Activated naive CD4-positive, alpha-beta T cell treated with anti-CD3 and anti-CD28 coated beads for 36 hours (primary cell): ENCODE data around the gene XPNPEP2. TPM values are rescaled to one million over a fixed set of nuclear protein-coding genes. Genes with fewer than 3 reads are reported as not detected.

Experiments
- CTCF ChIA-PET: fragments of 350-600 bp; sonication (Branson Sonifier 250); formaldehyde crosslinking; loops from one replicate; lab custom pipeline; 2021; ENCODE audit warnings: antibody characterized with exemption; lab: Charles Lee
- DNase-seq: peaks from one replicate; pipeline ENCODE4 v3.0.0-alpha.2; 2020
- H3K27ac Mint-ChIP-seq: one replicate; pipeline ENCODE4 v1.8.0; 2021; ENCODE audit warnings: mild to moderate bottlenecking, mixed read lengths
- H3K27me3 Mint-ChIP-seq: one replicate; pipeline ENCODE4 v1.8.0; 2021; ENCODE audit warnings: low read depth, mixed read lengths
- H3K36me3 Mint-ChIP-seq: one replicate; pipeline ENCODE4 v1.8.0; 2021; ENCODE audit warnings: low read depth, mixed read lengths
- H3K4me1 Mint-ChIP-seq: one replicate; pipeline ENCODE4 v1.8.0; 2021; ENCODE audit warnings: low read depth, mixed read lengths
- H3K4me3 Mint-ChIP-seq: one replicate; pipeline ENCODE4 v1.8.0; 2021; ENCODE audit warnings: mild to moderate bottlenecking, moderate library complexity, mixed read lengths
- H3K9me3 Mint-ChIP-seq: one replicate; pipeline ENCODE4 v1.8.0; 2021; ENCODE audit warnings: mixed read lengths
- intact Hi-C: fragments of 100-400 bp; cut with micrococcal nuclease; formaldehyde crosslinking; loops from one replicate; pipeline ENCODE4 v1.15.1; 2023
- total RNA-seq, 2 experiments: library from RNA; stranded (reverse); gene quantifications; one replicate each; pipeline ENCODE4 v1.2.3, GENCODE V29; 2021

XPNPEP2 gene
- total RNA-seq, 2 experiments from 2014 or later = 0.21 to 0.27 TPM

GRCh38 chrX:129797251-129797906 lies 58.6 kb downstream of the XPNPEP2 start:
- intact Hi-C loops = no loop called here
- Mint-ChIP-seq H3K27ac (no peak overlapping the region), H3K36me3 (peaks cover 10% of the 10 kb centered on the region), H3K4me1 (peaks cover 28% of the 10 kb centered on the region), H3K9me3 (no peaks in the 10 kb centered on the region), H3K27me3 (no peaks in the 10 kb centered on the region), H3K4me3 (no peak overlapping the region)
- DNase-seq = no peak
- CTCF ChIA-PET = interaction anchor here (2.9 kb wide), 1 partner anchor 26 kb away, joined by 13 read pairs; no protein-coding TSS in a partner anchor

- Mint-ChIP-seq H3K4me1 (peaks cover 28% of the 10 kb centered on the region), H3K27me3 (no peaks in the 10 kb centered on the region), H3K9me3 (no peaks in the 10 kb centered on the region), H3K27ac (peak overlapping the region; percentile 75), H3K4me3 (no peak overlapping the region), H3K36me3 (peaks cover 5% of the 10 kb centered on the region)
- CTCF ChIA-PET = interaction anchor here (2.9 kb wide), 1 partner anchor 25 kb away, joined by 13 read pairs; no protein-coding TSS in a partner anchor
- DNase-seq = no peak
- intact Hi-C loops = loop anchor here (2.0 kb wide), 1 partner anchor 18 kb away; no protein-coding TSS in a partner anchor
Measured at GRCh38 chrX:129798456-129798855, 59.7 kb downstream of the XPNPEP2 start.

- CTCF ChIA-PET = interaction anchor here (2.9 kb wide), 1 partner anchor 24 kb away, joined by 13 read pairs; no protein-coding TSS in a partner anchor
- intact Hi-C loops = loop anchor here (2.0 kb wide), 1 partner anchor 18 kb away; no protein-coding TSS in a partner anchor
- Mint-ChIP-seq H3K27me3 (no peaks in the 10 kb centered on the region), H3K36me3 (peaks cover 5% of the 10 kb centered on the region), H3K4me3 (peak overlapping the region; percentile 15), H3K9me3 (no peaks in the 10 kb centered on the region), H3K4me1 (peaks cover 28% of the 10 kb centered on the region), H3K27ac (peak overlapping the region; percentile 75)
- peak; percentile 67 for DNase-seq
Measured at GRCh38 chrX:129798888-129799287, 60.1 kb downstream of the XPNPEP2 start.

GRCh38 chrX:129800186-129800585 lies 61.4 kb downstream of the XPNPEP2 start:
- no peak for DNase-seq
- no peak overlapping the region for H3K4me3 Mint-ChIP-seq
- intact Hi-C loops = no loop called here
- no peaks in the 10 kb centered on the region for H3K27me3 Mint-ChIP-seq
- H3K4me1 Mint-ChIP-seq = peaks cover 28% of the 10 kb centered on the region
- H3K36me3 Mint-ChIP-seq = peaks cover 7% of the 10 kb centered on the region
- CTCF ChIA-PET = interaction anchor here (1.5 kb wide), 1 partner anchor 17 kb away, joined by 3 read pairs; no protein-coding TSS in a partner anchor
- no peaks in the 10 kb centered on the region for H3K9me3 Mint-ChIP-seq
- no peak overlapping the region for H3K27ac Mint-ChIP-seq

GRCh38 chrX:129802863-129803262 lies 64.1 kb downstream of the XPNPEP2 start:
- Mint-ChIP-seq H3K9me3 (no peaks in the 10 kb centered on the region), H3K27ac (no peak overlapping the region), H3K36me3 (peaks cover 6% of the 10 kb centered on the region), H3K27me3 (no peaks in the 10 kb centered on the region), H3K4me1 (peaks cover 23% of the 10 kb centered on the region), H3K4me3 (no peak overlapping the region)
- intact Hi-C loops = no loop called here
- CTCF ChIA-PET = no interaction called here
- no peak for DNase-seq

GRCh38 chrX:129804806-129805205 lies 66.0 kb downstream of the XPNPEP2 start:
- H3K27me3 Mint-ChIP-seq = no peaks in the 10 kb centered on the region
- H3K27ac Mint-ChIP-seq = no peak overlapping the region
- H3K36me3 Mint-ChIP-seq = peaks cover 13% of the 10 kb centered on the region
- no peaks in the 10 kb centered on the region for H3K9me3 Mint-ChIP-seq
- H3K4me3 Mint-ChIP-seq = no peak overlapping the region
- DNase-seq = no peak
- intact Hi-C loops = no loop called here
- H3K4me1 Mint-ChIP-seq = peaks cover 24% of the 10 kb centered on the region
- CTCF ChIA-PET = no interaction called here

- CTCF ChIA-PET = interaction anchor here (0.5 to 1.4 kb wide), 3 partner anchors 21 to 172 kb away, joined by 3 to 7 read pairs (median 4); no protein-coding TSS in a partner anchor
- intact Hi-C loops = no loop called here
- no peak for DNase-seq
- Mint-ChIP-seq H3K4me3 (no peak overlapping the region), H3K27ac (no peak overlapping the region), H3K4me1 (peaks cover 20% of the 10 kb centered on the region), H3K9me3 (no peaks in the 10 kb centered on the region), H3K27me3 (no peaks in the 10 kb centered on the region), H3K36me3 (peaks cover 22% of the 10 kb centered on the region)
Measured at GRCh38 chrX:129808158-129808828, 69.5 kb downstream of the XPNPEP2 start.

GRCh38 chrX:129808829-129809796 lies 70.3 kb downstream of the XPNPEP2 start:
- intact Hi-C loops = no loop called here
- H3K27me3 Mint-ChIP-seq = no peaks in the 10 kb centered on the region
- peaks cover 22% of the 10 kb centered on the region for H3K36me3 Mint-ChIP-seq
- no peak overlapping the region for H3K27ac Mint-ChIP-seq
- H3K9me3 Mint-ChIP-seq = no peaks in the 10 kb centered on the region
- peaks cover 20% of the 10 kb centered on the region for H3K4me1 Mint-ChIP-seq
- H3K4me3 Mint-ChIP-seq = no peak overlapping the region
- CTCF ChIA-PET = interaction anchor here (0.5 to 1.4 kb wide), 3 partner anchors 22 to 173 kb away, joined by 3 to 7 read pairs (median 4); no protein-coding TSS in a partner anchor
- no peak for DNase-seq

GRCh38 chrX:129813662-129814368 lies 75.0 kb downstream of the XPNPEP2 start:
- H3K4me3 Mint-ChIP-seq = no peak overlapping the region
- H3K36me3 Mint-ChIP-seq = peaks cover 19% of the 10 kb centered on the region
- no peaks in the 10 kb centered on the region for H3K9me3 Mint-ChIP-seq
- no peak overlapping the region for H3K27ac Mint-ChIP-seq
- H3K27me3 Mint-ChIP-seq = no peaks in the 10 kb centered on the region
- H3K4me1 Mint-ChIP-seq = peaks cover 9% of the 10 kb centered on the region
- CTCF ChIA-PET = interaction anchor here (0.7 to 1.3 kb wide), 2 partner anchors 33 to 174 kb away, joined by 3 to 4 read pairs; no protein-coding TSS in a partner anchor
- DNase-seq = no peak
- intact Hi-C loops = no loop called here

- H3K27me3 Mint-ChIP-seq = no peaks in the 10 kb centered on the region
- no peaks in the 10 kb centered on the region for H3K4me1 Mint-ChIP-seq
- no peak overlapping the region for H3K4me3 Mint-ChIP-seq
- H3K36me3 Mint-ChIP-seq = peaks cover 2% of the 10 kb centered on the region
- intact Hi-C loops = no loop called here
- H3K9me3 Mint-ChIP-seq = no peaks in the 10 kb centered on the region
- DNase-seq = no peak
- no peak overlapping the region for H3K27ac Mint-ChIP-seq
- CTCF ChIA-PET = no interaction called here
Measured at GRCh38 chrX:129818123-129818522, 79.3 kb downstream of the XPNPEP2 start.
